GM20431 (cell line): Measurements from ENCODE around the gene HYCC1.

Experiments
- in situ Hi-C: fragments of 300-500 bp; cut with MseI, MboI; formaldehyde crosslinking; loops from one replicate; pipeline ENCODE4 v1.15.0; 2020; ENCODE audit warnings: low sequenced_read_pairs; ENCODE audit not compliant: unreplicated experiment

Gene HYCC1

DNA sequence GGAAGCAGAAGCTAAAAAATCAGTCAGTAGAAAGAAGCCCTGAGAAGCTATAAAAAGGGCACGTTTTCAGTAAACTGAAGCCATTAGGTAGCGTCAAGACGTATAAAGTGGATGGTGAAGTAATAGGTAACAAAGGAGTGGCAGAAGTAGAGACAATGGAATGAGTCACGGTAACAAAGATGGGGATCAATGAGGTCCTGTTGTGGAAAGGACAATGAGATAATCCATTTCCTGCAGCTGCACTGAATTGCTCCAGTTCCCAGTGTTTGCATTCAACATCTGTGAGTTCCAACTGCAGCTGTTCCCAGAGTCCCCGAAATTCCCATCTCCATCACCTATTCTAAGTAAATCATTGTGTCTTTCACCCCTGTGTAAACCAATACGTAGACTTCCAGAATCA lies 4.8 kb upstream of the HYCC1 start:
- in situ Hi-C loops: no loop called here

DNA sequence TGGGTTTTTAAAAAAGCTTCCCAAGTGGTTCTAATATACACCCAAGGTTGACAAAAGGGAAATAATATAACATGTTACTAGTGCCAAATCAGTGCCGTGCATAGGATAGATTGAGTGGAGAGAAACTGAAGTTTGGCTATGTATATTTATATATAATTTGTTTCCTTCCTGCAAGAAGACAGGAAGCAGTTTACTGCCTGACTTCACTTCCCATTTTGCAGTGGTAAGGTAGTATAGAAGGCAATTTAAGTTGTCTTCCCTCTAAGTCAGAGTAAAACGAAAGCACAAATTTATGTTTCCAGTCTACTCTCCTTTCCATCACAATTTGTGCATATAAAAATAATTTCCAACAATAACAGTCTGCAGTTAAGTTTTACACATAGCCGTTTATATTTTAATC lies 3.4 kb upstream of the HYCC1 start:
- in situ Hi-C loops: no loop called here

DNA sequence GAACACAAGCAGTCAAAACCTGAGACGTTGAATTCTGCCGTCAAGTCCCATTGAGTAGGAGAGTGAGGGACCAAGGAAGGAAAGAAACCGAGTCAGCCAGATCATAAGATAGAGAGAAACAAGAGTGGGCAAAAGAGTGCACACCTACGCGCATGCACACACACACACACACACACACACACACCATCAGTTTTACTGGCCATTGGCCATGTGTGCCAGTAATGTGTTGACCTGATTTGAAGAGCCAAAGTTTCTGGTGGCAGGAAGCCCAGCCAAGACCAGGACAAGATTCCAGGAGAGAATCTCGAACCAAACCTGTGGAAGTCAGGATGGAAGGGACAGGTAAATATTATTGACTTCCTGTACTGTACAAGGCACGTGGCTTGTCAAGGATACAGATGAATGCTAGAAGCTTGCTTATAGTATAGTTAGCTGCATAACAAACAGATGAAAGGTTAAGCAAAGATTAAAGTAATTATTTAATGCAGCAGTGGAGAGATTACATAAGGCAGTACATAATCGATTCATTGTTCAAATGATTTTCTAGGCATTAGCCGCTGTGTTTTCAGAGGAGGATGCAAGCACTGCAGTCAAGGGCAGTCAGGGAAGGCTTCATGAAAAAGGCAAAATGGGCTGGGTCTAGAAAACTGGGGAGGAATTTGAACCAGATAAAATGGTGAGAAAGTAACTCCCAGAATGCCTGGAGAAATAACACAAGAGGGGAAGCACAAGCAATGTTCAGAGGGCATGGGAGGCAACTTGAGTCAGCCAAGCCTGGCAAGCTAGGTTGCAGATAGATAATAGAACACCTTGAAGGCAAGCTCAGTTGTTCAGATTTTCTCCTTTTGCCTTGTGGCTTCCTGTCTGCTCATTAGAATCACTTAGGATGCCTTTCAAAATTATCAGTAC lies 2.7 kb upstream of the HYCC1 start:
- in situ Hi-C loops: no loop called here

DNA sequence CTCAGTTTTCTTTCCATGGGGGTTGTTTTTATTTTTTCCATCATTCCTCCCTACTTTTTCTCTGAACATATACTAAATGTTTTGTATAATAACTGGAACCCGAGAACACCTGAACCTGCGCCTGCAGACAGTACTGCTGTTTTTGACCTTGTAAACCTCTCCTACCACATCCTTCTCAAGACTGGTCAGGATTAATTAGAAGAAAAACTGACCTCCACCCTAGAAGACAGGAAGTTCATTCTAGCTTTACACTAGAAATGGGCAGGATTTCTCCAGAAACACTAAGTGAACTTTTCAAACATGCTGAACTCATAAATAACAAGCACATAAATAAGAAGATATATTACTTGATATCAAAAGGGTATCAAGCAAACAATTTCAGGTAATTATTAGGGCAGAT lies 751 bp upstream of the HYCC1 start:
- in situ Hi-C loops: no loop called here

DNA sequence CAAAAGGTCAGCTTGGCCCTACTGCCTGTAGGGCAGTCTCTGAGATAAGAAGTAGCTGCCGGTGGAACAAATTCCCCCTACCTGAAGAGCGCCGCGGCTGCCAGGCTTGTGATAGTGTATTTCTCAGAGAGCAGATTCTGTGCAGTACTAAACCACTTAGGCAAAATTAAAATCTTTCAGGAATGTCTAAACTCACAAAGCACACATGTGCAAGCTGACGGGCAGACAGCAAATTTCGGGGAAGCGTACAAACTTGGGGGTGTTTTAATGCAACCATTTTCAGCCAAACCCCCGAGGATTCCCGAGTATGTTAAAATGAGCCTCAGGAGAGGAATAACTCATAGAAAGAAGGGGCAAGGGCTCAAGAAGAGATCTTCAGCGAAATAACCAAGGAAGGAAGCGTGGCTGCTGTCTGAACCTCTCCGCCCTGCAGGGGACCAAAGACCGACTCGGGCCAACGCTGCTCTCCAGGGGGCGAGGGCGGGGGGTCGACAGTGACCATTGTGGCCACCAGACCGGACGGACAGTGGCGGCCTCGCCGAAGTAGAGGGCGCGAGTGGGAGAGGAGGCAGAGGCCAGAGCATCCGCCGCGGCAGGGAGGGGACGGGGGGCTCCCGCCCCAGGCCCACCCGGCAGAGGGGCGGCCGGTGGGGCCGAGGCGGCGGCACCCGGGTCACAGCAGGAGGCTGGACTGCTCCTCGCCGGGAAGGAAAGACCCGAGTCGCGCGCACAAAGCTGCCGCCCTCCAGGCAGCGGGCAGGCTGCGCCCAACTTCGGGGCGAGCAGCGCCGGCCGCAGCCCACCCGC lies 819 bp downstream of the HYCC1 start:
- in situ Hi-C loops: no loop called here

DNA sequence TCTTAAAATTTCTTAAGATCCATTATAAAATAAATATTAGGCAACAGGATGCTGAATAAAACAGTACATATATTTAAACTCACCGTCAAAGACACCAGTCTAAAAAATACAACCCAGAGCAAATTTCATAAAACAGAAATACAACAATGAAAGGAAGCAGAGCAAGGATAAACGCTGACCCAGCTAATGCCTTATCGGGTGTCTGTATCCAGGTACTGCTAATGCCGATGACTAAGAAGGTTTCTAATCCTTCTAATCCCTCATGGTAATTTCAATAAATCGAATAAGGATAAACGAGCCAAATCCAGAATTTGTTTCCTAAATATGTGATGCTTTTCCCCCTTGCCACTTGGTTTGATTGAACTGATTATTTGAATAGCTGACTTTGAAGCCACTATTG lies 1.7 kb downstream of the HYCC1 start:
- in situ Hi-C loops: no loop called here

DNA sequence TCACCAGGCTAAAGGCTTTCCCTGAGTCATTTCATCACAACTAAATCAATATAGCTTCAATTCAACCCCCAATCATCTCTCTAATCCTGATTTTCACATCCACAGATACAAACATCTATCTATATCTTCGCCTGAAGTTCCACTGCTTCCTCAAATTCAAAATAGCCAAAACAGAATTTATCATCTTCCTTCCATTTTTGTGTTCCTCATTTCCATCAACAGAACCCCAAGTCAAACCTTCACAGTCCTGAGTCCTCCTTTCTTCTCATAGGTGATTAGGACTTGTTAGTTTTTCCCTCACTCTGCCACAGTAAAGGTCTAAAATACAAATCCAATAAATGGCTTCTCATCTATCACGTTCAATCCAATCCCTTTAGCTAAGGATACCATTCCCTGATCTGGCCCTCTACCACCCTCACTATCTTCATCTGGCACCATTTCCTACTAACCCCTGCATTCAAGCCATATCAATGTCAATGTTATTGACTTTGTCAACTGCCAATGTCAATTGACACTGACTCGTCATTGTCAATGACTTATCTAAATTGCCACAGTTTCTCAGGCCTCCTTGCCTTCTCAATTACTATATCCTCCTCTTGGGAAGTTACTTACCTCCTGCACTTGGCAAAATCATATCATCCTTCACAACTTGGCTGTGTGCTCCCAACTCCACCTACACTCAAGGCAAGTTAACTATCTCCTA lies 2.6 kb downstream of the HYCC1 start:
- in situ Hi-C loops: no loop called here

DNA sequence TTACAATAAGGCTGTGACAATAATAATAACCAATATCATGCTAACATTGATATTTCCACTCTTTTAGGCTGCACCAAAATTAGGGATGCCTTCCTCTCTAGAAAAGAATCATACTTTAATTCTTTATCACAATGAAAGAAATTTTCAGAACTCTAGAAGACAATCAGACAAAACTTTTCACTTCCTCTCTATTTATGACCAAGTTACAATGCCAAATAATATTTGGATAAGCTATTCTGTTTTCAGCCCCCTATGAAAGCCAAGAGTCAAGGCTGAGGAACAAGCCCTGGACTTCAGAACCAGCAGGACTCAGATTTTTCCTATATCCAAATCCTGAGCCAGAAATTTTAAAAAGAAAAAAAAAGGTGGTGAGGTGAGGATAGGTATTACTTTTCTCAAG lies 4.6 kb downstream of the HYCC1 start:
- in situ Hi-C loops: no loop called here

DNA sequence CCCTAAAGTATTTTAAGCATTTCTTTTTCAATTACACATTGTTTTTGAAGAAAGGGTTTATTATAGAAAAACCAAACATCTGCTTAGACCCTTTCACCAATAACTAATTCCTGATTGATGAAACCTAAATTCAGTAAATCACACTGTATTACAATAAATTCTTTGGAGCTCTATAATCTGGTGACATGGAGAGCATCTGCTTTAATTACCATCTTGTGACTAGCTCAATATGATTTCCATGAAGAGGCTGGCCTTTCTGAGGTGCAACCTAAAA lies 9.7 kb downstream of the HYCC1 start:
- in situ Hi-C loops: no loop called here

DNA sequence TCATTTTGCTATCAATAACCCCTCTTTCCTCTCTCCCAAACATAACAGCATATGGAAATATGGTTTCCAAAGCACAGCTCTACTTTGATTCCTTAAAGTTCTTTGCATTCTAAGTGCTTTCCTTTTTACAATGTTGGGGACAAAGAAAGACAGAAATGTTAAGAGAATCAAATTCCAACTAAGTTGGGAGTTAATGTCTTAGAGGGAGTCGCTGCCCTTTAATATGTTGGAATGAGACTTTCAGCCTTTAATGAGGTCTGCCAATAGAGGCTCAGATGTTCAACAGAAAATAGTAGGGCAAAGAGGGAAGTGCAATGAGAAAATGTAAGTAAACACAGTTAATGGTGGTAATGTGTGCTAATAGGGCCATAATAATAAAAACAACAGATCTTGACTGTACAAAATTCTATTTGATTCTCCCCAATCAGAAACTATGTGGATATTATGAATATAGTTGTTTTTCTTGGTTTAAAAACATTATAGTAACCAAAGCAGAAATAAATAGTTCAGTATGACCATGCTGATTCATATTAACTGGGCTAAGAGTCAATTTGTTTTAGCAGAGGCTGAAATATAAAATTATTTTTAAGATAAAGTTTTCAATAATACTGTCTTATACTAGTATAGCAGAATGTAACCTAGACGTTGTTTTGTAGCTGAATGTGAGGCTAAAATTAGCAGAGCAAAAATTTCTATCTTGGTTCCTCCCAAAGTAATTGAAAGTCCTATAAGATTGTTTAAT lies 10.3 kb downstream of the HYCC1 start:
- in situ Hi-C loops: no loop called here

DNA sequence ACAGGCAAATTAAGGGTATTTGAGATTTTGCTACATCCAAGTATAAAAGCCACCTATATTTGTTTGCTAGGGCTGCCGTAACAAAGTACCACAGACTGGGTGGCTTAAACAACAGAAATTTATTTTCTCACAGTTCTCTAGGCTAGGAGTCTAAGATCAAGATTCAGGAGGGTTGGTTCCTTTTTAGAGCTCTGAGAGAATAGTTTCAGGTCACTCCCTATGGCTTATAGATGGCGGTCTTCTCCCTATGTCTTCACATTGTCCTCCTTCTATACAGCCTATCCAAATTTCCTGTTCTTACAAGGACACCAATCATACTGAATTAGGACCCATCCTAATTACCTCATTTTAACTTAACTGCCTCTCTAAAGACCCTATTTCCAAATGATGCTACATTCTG lies 11.2 kb downstream of the HYCC1 start:
- in situ Hi-C loops: no loop called here

DNA sequence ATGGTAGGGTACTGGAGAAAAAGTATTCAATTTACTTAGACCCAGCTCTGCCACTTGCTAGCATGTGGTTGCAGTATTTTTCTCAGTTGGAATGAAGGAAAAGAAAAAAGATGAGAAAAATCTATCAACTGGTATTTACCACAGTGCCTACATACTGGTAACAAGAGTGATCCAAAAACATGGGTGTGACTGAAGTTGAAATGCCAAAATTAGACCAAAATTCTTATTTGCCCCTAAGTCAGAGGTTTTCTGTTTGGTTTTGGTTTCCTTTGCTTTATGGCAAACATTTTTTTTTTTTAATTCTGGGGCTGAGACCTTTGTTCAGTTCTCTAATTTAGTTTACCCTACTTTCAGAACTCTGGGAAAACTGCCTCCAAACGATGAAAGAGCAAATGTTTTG lies 12.3 kb downstream of the HYCC1 start:
- in situ Hi-C loops: no loop called here

DNA sequence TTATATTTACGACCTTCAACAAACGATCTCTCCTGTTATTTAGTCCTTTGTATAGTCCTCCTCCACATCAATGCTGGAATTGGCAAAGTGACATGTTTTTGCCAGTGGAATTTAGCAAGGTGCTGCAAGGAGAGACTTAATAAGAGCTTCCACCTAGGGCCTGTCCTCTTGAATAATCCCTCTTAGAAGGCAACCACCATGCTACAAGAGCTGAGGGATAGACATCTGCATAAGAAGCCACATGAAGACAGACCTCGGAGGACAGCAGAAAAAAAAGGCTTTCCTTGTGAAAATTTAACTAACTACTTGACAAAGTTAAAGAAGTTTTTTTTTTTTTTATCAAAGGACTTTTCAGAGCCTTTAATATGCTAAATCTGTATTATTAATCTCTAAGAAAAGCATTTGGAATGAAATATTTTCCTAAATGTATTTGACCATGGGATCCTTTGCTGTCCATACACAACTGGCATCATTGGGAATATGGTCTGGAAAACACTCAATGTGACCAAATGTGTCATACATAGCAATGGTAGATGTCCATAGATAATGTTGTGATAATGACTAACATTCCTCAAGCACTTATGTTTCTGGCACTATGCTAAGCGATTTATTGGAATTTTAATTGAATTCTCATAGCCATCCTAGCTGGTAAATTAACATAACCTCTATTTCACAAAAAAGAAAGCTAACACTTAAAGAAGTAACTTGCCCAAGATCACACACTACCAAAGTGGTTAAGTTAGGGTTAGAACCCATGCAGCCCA lies 13.2 kb downstream of the HYCC1 start:
- in situ Hi-C loops: no loop called here

DNA sequence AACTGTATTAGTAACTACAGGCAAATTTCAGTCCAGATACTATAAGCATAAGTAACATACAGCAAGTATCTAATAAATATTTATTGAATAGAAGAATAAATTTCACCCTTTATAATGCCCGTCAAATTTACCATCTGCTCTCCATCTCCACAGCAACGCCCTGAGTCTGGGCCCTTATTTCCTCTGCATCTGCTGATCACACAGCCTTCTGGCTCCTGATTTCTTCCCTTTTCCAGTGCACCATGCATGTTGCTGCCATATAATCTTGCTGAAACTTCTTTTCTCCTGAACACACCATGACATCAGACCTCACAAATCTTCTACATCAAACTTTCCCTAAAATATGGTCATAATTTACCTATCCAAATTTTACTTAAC lies 15.4 kb downstream of the HYCC1 start:
- in situ Hi-C loops: no loop called here

DNA sequence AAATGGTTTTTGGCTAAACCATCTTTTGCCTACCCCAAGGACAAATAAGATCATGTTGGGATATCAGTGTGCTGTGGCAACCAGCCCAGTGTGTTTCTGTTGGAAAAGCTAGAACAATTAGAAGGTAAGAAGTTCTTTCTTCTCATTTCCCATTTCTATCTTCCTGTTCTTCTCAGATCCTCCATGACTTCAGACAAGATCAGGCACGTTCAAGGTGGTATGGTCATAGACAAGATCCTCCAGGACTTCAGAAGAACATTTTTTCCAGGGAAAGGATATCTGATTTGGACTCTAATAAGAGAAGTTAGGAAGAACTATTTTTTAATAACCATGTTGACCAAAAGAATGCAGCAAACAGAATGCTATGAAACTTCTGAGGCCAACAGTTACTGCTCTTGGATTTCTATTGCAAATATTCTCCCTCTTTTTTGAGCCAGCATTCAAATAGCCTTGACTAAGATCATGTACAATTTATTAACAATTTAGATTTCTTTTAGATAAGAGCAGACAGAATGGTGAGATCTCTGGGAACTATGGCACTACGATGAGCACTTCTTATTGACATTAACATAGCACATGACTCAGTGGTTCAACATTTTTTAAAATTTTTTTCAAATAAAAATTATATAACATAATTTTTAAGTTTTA lies 15.9 kb downstream of the HYCC1 start:
- in situ Hi-C loops: no loop called here

DNA sequence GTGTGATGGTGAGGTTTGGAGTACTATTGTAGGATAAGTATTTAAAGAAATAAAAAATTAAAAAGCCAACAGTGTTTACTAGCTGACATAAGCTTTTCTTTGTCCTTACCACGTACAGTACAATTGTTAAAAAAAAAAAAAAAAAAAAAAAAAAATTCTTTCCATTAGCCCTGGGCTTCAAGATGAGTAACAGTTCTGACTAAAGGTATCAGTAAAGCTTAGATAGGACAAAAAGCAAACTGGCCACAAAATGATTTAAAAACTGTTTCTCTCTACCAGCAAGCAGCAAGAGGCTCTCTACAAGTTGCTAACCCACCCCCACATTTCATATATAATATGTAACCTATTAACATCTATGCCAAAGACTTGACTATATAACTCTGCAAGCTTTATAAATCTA lies 17.5 kb downstream of the HYCC1 start:
- in situ Hi-C loops: no loop called here

DNA sequence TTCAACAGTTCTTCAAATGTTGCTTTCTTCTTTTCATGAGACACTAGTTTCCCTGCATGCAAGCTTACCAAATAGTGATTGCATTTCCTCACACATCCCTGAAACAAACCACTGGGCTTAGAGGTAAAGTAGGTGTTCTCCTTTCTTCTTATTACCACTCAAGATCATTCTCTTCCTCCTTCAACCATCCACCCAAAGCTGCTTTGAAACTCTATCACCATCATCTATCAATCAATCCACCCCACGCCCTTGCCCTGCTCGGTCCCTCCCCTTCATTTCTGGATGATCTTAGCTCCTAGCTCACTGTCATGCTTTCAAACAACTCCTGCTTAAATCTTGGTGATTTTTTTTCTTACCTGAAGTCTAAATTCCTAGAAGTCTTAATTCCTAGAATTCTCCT lies 18.9 kb downstream of the HYCC1 start:
- in situ Hi-C loops: no loop called here

DNA sequence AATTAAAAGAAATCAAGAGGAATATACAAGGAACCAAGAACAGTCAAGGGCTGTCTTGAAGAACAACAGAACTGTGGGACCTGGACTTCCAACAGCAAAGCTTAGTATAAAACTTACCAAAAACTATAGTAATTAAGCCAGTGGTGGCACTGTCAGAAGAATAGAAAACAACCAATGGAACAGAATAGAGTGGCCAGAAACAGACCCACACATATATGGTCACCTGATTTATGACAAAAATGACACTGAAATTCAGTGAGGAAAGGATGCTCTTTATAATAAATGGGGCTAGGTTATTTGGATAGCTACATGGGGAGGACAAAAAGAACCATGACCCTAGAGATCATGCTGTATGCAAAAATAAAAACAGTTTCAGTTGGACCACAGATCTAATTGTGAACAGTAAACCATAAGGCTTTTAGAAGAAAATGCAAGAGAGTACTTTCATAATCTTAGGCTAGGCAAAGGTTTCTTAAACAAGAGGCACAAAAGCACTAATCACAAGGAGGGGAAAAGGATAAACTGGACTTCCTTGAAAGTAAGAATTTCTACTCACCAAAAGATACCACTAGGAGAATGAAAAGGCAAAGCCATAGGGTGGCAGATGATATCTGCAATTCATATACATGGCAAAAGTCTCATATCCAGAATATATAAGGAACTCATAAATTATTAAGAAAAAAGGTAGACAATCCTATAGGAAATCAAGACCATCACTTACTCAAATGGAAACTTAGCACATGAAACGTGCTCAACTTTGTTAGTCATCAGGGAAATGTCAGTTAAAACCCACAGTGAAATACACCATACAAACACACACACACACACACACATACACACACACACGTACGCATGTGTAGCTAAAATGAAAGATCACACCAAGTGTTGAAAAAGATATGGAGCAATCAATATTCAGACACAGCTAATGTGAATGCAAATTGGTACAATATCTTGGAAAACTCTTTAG lies 20.8 kb downstream of the HYCC1 start:
- in situ Hi-C loops: no loop called here
